Omental fat pad (tissue), 4 donors: ENCODE data around the gene CLEC16A. TPM values are rescaled to one million over a fixed set of nuclear protein-coding genes. Genes with fewer than 3 reads are reported as not detected.
"Not testable (repeated sequence)": the region's sequence is repeated elsewhere in the genome, so short reads cannot be mapped to it uniquely, and the experiment has no call there.

Source experiments
- ATAC-seq: fragments of 150-250 bp; one replicate; pipeline ENCODE4 v1.9.1; 2016; ENCODE audit warnings: mild to moderate bottlenecking, moderate library complexity; ENCODE audit not compliant: low FRiP score
- DNase-seq: peaks from one replicate; pipeline ENCODE4 v3.0.0-alpha.2; 2019; ENCODE audit warnings: low spot score
- total RNA-seq, 4 donors: library from RNA; depleted of rRNA; stranded (reverse); fragments of >200 nt; gene quantifications; one replicate each; pipeline ENCODE4 v1.1.0, GENCODE V29; 2016
- TF ChIP-seq, protein P1 (sequence below), 3 donors: fragments of 450-650 bp; IDR thresholded peaks; one replicate each; pipeline ENCODE4 v1.5.1; 2016 to 2017; ENCODE audit warnings: antibody characterized with exemption in 3 of 3, mild to moderate bottlenecking in 3 of 3, moderate library complexity in 2 of 3

CLEC16A gene
- total RNA-seq, 4 donors from 2014 or later = 24.0 to 36.9 (median 29.5) TPM

DNA sequence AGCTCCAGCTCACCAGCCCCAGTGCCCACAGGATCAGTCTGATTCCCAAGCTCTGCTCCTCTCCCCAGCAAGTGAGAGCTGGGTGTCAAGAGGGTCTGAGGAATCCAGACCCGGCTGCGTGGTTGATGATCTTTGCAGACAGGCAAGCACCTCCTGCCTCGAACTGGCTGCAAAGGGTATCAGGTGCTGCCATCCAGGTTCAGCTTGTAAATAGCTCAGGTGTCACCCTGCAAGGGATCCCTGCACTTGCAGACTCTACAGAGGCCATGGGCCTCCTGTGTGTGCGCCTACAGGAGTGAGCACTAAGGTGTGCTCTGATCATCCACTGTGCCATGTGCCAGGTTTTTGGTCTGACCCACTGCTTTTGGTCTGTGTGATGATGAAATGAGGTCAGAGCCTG, 18.3 kb upstream of the CLEC16A start:
- ATAC-seq (no peak), DNase-seq (no peak)
- TF ChIP-seq, protein P1, sequence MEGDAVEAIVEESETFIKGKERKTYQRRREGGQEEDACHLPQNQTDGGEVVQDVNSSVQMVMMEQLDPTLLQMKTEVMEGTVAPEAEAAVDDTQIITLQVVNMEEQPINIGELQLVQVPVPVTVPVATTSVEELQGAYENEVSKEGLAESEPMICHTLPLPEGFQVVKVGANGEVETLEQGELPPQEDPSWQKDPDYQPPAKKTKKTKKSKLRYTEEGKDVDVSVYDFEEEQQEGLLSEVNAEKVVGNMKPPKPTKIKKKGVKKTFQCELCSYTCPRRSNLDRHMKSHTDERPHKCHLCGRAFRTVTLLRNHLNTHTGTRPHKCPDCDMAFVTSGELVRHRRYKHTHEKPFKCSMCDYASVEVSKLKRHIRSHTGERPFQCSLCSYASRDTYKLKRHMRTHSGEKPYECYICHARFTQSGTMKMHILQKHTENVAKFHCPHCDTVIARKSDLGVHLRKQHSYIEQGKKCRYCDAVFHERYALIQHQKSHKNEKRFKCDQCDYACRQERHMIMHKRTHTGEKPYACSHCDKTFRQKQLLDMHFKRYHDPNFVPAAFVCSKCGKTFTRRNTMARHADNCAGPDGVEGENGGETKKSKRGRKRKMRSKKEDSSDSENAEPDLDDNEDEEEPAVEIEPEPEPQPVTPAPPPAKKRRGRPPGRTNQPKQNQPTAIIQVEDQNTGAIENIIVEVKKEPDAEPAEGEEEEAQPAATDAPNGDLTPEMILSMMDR (IDR thresholded peaks at IDR 0.05) = no peak

DNA sequence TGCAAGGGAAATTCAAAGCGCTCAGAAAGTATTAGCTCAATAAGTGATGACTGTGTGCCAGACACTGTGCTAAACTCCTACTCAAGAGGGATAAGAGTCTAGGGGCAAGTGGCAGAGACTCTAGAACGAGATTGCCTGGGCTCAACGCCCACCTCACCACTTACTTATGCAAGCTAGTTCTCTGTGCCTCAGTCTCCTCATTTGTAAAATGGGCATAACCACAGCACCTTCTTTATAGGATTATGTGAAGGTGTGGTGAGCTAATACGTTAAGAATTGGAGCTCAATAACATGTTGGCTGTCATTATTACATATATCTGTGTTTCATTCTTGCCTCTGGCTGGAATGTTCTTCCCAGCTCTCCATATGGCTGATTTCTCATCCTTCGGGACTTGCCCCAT, 17.5 kb upstream of the CLEC16A start:
- no peak for DNase-seq
- TF ChIP-seq, protein P1 (IDR thresholded peaks at IDR 0.05) = no peak
- no peak for ATAC-seq

DNA sequence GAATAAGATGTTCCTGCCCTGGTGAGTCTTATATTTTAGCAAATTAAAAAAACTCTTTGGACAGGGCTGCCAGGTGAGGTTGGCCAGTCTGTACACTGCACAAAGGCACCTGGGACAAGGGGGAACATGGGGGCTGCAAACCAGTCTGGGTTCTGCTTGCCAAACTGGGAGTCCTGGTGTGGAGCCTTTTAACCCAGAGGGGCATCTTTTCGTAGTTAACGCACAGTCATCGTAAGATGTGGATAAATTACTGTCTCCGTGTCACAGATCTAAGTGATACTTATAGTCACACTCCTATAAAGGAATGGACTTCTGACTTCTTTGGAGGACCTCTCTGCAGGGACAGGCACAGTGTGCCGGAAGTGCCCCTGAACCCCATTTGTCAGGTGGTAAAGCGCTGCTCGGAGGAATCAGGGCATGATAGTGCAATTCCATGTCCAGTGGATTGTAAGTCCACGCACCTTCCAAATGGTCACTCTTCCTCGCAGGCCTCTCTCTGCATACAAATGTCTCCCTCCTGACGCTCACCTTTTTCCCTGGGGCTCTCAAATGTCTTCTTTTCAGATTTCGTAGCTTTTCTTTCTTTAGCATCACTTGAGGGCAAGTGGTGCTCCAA, 16.8 kb upstream of the CLEC16A start:
- DNase-seq = no peak
- no peak for ATAC-seq
- TF ChIP-seq, protein P1 (IDR thresholded peaks at IDR 0.05) = no peak

- DNase-seq = not testable (repeated sequence)
These were observed 15.3 kb upstream of the CLEC16A start for GRCh38 chr16:10929097-10929496.

DNA sequence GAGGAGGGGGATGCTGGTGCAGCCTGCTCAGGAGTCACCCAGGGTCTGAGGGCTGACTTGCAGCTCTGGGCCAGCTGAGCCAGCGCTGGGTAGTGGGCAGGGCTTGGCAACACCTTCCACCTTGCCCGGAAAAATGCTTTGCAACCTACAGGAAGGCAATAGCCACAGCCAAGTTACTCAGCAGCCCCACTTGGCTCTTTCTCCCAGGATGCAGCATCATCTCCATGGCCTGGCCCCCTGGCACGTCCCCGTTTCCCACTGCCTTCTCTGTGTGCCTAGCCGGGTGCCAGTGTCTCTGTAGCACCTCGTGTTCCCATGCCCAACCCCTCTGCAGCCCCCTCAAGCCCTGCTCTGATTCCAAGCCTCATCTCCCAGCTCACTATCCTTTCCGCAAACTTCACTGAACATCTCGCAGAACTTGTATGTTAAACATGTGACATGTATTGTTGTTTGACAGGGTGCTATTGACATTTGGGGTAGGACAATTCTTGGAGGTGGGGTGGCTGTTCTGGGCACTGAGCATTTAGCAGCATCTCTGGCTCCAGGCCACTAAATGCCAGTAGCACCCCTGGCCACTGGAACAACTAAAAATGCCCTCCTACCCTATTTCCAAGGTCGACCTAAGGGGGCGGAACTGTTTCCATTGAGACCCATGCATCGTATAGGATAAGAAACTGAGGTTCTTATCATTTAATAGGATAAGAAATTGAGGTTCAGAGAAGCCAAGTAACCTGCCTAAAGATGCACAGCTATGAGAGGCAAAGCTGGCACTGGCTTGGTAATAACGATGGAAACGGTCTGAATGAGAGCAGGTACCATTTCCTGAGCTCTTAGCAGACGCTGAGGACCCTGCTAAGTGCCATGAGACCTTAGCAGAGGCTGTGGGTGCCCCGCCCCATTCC, 14.3 kb upstream of the CLEC16A start:
- no peak for DNase-seq
- TF ChIP-seq, protein P1 (IDR thresholded peaks at IDR 0.05) = no peak
- ATAC-seq = peak; percentile 73

More at GRCh38 chr16:10929097-10929496, 15.3 kb upstream of the CLEC16A start:
- ATAC-seq = not testable (repeated sequence)

- TF ChIP-seq, protein P1 (IDR thresholded peaks at IDR 0.05) = no peak
- ATAC-seq = no peak
These were observed 13.6 kb upstream of the CLEC16A start for GRCh38 chr16:10930755-10931093.

GRCh38 chr16:10931134-10931533, 13.2 kb upstream of the CLEC16A start:
- no peak for ATAC-seq
- TF ChIP-seq, protein P1 (IDR thresholded peaks at IDR 0.05) = no peak

More at GRCh38 chr16:10930755-10931093, 13.6 kb upstream of the CLEC16A start:
- no peak for DNase-seq

More at GRCh38 chr16:10931134-10931533, 13.2 kb upstream of the CLEC16A start:
- no peak for DNase-seq
